Lower leg skin (tissue), 3 donors: ENCODE results near the gene PSME2.

ENCODE experiments used
- CTCF ChIP-seq, 3 donors: fragments of 450-650 bp; IDR thresholded peaks; one replicate each; pipeline ENCODE4 v1.5.1; 2016; ENCODE audit warnings: antibody characterized with exemption in 3 of 3, mild to moderate bottlenecking in 3 of 3, moderate library complexity in 2 of 3
- POLR2A ChIP-seq, 2 donors: fragments of 450-650 bp; IDR thresholded peaks; one replicate each; pipeline ENCODE4 v1.6.1; 2016 to 2017; ENCODE audit warnings: antibody characterized with exemption in 2 of 2, mild to moderate bottlenecking in 1 of 2, moderate library complexity in 1 of 2

- TF ChIP-seq CTCF (IDR thresholded peaks at IDR 0.05) = no peak
- no peak for TF ChIP-seq POLR2A (IDR thresholded peaks at IDR 0.05)
Observed at GRCh38 chr14:24159777-24160498, 13.5 kb upstream of the PSME2 start.
